UCSD-AML1 (cell line): ENCODE results near the gene PCSK4.

ENCODE experiments used
- DNase-seq: peaks from one replicate; lab custom pipeline; 2025; ENCODE audit not compliant: unreplicated experiment; lab: John Stamatoyannopoulos, UW

The PCSK4 gene

GRCh38 chr19:1472231-1473084 is 17.7 kb downstream of the PCSK4 start:
- DNase-seq = no peak

GRCh38 chr19:1471515-1472160 is 18.5 kb downstream of the PCSK4 start:
- DNase-seq = peak; percentile 21

- no peak for DNase-seq
Observed at GRCh38 chr19:1471010-1471514, 19.1 kb downstream of the PCSK4 start.

GRCh38 chr19:1470305-1471009 is 19.7 kb downstream of the PCSK4 start:
- DNase-seq = no peak

GRCh38 chr19:1470055-1470304 is 20.2 kb downstream of the PCSK4 start:
- DNase-seq = no peak

GRCh38 chr19:1469255-1470054 is 20.7 kb downstream of the PCSK4 start:
- DNase-seq = no peak

- no peak for DNase-seq
Observed at GRCh38 chr19:1468821-1469254, 21.3 kb downstream of the PCSK4 start.

- DNase-seq = no peak
Observed at GRCh38 chr19:1468274-1468820, 21.8 kb downstream of the PCSK4 start.

- no peak for DNase-seq
Observed at GRCh38 chr19:1467490-1468273, 22.5 kb downstream of the PCSK4 start.

- DNase-seq = no peak
Observed at GRCh38 chr19:1467215-1467489, 23.0 kb downstream of the PCSK4 start.

- no peak for DNase-seq
Observed at GRCh38 chr19:1466461-1467214, 23.5 kb downstream of the PCSK4 start.

- no peak for DNase-seq
Observed at GRCh38 chr19:1466018-1466460, 24.1 kb downstream of the PCSK4 start.

- no peak for DNase-seq
Observed at GRCh38 chr19:1465191-1466016, 24.7 kb downstream of the PCSK4 start.

- DNase-seq = no peak
Observed at GRCh38 chr19:1461862-1462261, 28.3 kb downstream of the PCSK4 start.

- no peak for DNase-seq
Observed at GRCh38 chr19:1460033-1460995, 29.8 kb downstream of the PCSK4 start.

- DNase-seq = no peak
Observed at GRCh38 chr19:1459479-1459878, 30.7 kb downstream of the PCSK4 start.

GRCh38 chr19:1457892-1458291 is 32.3 kb downstream of the PCSK4 start:
- DNase-seq = no peak
